GM12801 (cell line): Measurements from ENCODE around the gene MTMR3.

ENCODE experiments used
- TF ChIP-seq, protein P1 (sequence below): IDR thresholded peaks from one replicate; pipeline ENCODE4 v1.5.1; 2011; ENCODE audit warnings: control low read depth; ENCODE audit not compliant: insufficient read length; ENCODE audit errors: extremely low read depth

The MTMR3 gene

DNA sequence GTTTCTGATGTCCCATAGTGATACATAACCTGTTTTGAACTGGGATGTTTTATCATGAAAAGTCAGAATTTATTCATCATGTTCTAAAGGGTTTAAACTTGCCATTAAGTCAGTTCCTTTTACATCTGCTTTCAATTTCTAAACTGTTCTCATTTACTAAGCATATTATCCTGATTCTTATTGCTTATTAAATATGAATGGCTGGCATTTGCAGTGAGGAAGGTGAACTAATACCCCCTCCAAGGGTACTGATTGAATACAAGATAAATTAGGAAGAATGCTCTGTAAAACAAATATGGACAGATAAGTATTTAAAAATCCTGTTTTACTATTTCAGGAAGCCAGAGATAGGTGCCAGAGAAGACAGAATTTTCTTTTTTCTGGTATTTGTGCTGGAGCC is 126.5 kb downstream of the MTMR3 start:
- TF ChIP-seq, protein P1, sequence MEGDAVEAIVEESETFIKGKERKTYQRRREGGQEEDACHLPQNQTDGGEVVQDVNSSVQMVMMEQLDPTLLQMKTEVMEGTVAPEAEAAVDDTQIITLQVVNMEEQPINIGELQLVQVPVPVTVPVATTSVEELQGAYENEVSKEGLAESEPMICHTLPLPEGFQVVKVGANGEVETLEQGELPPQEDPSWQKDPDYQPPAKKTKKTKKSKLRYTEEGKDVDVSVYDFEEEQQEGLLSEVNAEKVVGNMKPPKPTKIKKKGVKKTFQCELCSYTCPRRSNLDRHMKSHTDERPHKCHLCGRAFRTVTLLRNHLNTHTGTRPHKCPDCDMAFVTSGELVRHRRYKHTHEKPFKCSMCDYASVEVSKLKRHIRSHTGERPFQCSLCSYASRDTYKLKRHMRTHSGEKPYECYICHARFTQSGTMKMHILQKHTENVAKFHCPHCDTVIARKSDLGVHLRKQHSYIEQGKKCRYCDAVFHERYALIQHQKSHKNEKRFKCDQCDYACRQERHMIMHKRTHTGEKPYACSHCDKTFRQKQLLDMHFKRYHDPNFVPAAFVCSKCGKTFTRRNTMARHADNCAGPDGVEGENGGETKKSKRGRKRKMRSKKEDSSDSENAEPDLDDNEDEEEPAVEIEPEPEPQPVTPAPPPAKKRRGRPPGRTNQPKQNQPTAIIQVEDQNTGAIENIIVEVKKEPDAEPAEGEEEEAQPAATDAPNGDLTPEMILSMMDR, result no peak

GRCh38 chr22:30010789-30011405 is 127.9 kb downstream of the MTMR3 start:
- TF ChIP-seq, protein P1, result no peak

DNA sequence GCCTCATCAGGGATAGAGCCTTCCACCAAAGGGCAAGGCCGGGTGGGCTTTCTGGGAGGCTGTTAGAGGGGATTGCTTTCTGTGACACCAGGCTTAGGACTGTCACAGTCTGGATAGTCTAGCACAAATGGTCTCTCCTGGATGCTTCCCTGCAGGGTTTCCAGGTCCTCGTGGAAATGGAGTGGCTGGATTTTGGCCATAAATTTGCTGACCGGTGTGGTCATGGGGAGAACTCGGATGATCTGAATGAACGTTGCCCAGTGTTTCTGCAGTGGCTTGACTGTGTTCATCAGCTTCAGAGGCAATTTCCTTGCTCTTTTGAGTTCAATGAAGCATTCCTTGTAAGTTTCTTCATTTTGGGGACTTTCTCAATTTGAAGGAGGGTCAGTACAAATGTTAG is 130.2 kb downstream of the MTMR3 start:
- TF ChIP-seq, protein P1, result no peak

DNA sequence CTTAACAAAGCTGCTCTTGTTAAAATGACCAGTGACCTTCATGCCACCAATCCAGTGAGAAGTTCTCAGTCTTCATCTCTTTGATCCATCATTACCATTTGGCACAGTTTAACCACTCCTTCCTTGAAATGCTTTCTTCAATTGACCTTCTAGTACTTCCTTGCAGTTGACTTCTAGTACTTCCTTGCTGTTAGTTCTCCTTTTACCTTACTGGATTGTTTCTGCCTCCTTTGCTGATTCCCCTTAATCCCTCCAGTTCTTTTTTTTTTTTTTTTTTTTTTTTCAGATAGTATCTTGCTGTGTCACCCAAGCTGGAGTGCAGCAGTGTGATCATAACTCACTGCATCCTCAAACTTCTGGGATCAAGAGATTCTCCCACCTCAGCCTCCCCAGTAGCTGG is 131.3 kb downstream of the MTMR3 start:
- TF ChIP-seq, protein P1, result no peak

DNA sequence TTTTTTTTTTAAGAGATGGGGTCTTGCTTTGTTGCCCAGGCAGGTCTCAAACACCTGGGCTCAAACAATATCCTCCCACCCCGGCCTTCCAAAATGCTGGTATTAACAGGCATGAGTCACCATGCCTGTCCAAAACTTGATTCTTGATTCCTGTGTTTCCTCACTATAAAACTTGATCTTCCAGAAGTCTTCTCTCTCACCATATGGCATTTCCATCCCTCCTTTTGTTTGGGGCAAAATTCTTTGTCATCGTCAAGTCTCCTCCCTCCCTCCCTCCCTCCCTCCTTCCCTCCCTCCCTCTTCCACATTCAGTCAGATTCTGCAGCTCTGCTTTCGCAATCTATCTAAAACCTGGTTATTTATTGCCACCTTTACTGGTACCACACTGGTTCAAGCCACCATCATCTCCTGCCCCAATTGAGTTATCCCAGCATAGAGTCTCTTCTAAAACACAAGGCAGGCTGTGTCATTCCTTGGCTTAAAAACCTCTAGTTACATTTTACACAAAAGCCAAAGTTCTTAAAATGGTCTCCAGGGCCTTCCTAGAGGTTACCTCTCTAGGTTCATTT is 132.3 kb downstream of the MTMR3 start:
- TF ChIP-seq, protein P1, result no peak

DNA sequence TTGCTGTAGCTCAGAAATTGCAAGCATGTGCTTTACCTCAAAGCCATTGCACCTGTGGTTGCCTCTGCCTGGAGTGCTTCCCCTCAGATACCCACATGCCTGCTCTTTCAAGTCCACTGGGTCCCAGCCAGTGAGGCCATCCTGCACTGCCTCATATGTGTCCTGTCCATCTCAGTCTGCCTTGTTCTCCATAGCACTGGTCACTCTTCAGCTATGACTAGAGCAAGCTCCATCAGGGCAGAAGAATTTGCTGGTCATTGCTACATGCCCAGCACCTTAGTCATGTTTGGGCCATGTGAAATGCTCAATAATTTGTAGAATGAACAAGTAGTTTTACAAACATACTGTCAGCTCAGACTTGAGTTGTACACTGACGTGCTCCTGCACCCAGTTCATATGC is 132.9 kb downstream of the MTMR3 start:
- TF ChIP-seq, protein P1, result no peak

DNA sequence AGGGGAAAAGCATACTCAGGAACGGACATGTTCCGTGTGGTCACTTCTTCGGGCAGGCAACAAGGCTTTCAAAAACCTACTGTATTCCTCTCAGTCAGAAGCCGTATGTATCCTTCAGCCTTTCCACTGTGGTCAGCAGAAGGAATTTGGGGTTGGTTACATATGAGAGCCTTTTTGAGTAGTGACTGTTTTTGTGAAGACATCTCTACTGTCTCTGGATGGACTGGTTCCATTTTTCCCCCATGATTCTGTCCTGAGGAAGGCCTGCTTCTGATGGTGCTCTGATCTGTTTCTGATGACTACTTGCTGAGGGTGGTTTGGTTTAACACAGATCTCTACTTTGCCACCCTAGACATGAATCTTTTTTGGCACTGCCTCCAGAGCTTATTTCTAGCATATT is 133.6 kb downstream of the MTMR3 start:
- TF ChIP-seq, protein P1, result no peak
